ENCODE results near the gene HOXD11.
A peak's percentile ranks its signal among the peaks of the same experiment; 100 is the strongest.

HOXD11 gene

DNA sequence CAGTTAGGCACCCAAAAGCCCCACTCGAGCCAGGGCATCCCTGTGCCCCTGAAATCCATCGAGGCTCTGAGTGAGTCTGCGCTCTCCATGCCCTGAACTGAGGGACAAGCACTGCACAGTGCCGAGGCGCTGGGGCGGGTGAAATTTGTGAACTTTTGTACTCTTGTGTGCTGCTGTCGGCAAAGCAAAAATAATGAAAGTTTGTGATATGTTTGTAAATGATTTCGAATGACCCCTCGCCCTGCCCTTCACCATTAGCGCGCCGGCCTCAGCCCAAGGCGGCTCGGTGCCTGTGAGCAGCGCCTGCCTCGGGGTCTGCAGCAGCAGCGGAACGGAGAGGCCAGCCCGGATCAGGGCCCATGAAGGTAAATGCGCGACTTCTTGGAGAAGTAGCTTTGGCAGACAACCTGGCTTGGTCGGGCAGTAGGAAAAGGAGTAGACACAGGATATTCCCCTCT is 42.4 kb downstream of the HOXD11 start:
- DNase-seq (ENCODE audit: low spot score), result no peak

DNA sequence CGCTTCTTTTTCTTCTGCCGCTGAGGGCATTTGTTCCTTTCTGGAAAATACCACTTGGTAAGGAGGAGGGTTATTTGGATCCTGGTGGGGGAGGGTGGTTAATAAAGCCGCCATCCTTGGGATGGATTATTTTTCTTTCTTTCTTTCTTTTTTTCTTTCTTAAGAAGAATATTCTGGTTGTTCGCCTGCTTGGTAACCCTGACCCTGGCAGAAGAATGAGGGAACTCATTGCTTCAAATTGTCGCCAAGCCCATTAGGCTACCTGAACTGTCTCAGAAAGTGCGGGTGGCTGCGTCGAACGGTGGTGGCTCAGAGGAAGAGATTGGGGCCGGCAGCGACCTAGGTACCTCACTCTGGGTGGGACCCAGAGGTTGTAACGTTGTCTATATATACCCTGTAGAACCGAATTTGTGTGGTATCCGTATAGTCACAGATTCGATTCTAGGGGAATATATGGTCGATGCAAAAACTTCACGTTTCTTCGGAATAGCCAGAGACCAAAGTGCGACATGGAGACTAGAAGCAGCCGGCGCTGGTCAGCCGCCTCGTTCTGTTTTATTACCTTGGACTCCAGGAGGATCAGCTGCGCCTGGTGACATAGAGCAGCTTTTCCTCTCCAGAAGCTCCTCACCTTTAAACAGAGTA is 43.0 kb downstream of the HOXD11 start:
- no peak for DNase-seq (ENCODE audit: low spot score)

DNA sequence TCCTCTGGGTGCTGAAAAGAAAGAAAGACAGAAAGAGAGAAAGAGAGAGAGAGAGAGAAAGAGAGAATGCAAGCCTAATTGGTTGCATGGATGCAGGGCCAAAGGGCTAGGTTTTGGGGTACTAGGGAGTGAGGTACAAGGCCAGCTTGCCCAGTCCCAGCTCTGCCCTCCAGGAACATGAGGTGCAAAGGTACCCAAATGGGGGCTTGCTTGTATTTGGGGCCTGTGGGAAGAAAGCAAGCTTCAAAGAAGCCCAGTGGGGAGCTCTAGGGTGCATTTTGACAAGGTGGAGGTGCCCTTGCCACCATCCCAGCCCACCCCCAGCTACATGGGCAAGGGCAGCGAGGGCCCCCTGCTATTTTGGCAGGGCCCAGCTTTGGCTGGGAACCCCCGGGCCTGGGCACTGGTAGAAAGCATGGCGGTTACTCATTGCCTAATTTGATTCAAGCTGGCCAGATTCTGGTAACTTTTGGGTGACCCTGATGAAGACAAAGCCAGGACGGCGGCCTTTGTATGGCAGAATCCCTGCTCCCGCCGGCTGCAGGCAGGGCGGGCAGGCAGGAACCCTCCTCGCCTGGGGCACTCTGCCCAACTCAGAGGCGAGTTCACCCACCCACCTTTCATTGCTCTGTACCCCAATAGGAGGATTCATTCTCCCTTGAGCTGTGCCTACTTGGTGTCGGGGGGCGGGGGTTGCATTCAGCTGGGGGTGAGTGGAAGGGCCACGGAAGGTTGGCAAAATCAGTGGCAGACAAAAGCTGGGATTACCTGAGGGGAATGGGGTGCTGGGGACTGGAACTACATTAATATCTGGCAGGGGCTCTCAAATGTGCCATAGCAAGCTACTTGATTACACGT is 43.7 kb downstream of the HOXD11 start:
- DNase-seq (ENCODE audit: low spot score), result no peak

DNA sequence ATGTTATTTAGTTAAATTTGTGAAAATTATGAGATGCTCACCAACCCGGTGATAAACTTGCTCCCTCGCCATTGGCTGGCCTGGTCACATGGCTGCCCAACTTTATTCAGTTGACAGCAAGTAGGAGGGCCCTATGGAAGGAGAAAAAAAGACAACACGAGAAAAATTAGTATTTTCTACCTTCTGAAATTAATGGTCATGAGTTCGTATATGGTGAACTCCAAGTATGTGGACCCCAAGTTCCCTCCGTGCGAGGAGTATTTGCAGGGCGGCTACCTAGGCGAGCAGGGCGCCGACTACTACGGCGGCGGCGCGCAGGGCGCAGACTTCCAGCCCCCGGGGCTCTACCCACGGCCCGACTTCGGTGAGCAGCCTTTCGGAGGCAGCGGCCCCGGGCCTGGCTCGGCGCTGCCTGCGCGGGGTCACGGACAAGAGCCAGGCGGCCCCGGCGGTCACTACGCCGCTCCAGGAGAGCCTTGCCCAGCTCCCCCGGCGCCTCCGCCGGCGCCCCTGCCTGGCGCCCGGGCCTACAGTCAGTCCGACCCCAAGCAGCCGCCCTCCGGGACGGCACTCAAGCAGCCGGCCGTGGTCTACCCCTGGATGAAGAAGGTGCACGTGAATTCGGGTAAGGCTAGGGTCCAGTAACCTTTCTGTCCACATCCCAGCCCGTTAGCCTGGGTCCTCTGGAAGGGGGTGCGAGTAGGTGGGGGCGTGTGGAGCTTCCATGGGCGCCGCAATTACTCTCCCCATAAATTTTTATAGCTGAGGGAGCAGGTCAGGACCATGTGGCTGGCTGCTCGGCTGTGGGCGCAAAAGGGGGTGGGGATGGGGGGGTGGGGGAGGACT is 44.6 kb downstream of the HOXD11 start, which contains the start of gene HOXD4:
Gene HOXD4 (plus strand): TSS at position 109 of the 846 bp plus-strand sequence. CDS start 84 bp downstream, at position 193.
- DNase-seq (ENCODE audit: low spot score), result peak; percentile 54

- no peak for DNase-seq (ENCODE audit: low spot score)
Measured at GRCh38 chr2:176152350-176153181, 45.5 kb downstream of the HOXD11 start.

DNA sequence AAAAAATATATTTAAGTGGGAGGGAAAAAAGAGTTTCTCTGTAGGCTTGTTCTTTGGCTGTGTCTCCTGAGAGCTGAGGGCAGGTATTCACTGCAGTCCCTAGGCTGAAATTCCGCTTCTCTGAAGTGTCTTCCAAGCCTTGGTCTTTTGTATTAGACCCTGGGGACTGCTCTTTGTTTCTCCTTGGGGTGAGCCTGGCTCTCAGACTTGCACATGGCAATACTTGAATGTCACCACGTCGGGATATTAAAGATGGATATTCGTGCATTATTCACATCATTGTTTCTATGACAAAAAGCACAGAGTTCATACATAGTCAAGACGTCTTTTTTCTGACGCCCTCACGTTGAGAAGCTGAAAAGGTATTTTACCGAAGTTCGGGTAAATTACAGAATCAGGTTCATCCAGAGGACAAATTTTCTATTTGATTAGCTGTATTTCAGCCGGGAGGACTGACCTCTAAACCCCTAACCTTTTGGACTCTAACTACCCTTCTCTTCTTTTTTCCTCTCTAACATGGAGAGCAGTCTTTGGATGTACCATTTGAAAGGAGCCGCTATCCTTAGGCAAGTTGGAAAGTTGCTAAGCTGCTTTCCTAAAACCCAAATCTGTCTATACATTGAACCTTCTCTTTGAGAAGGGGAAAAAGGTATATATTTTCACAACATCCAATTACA is 47.6 kb downstream of the HOXD11 start:
- DNase-seq (ENCODE audit: low spot score), result no peak

- DNase-seq (ENCODE audit: low spot score), result no peak
Measured at GRCh38 chr2:176155356-176156044, 48.4 kb downstream of the HOXD11 start.

DNA sequence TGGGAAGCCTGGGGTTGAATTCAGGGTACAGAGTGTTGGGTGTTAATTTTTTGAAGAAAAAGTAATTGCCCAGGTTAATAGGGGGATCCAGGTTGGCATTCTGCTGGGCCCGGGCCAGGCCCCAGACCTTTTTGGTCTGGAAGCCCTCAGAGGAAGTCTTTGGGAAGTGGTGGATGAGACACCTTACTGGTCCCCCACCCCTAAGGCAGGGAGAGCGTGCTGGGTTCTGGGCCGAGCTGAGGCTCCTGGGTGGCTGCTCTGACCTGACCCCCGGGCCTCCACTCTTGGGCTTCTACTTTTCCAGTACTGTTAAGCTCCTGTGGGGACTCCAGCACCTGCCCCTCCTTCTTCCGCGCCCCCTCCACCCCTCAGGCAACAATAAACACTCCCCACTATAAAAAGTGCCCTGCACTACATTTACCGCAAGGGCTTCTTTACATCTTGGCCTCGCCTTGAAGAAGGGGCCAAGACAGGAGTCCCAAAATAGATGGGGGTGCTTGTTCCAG is 49.3 kb downstream of the HOXD11 start:
- no peak for DNase-seq (ENCODE audit: low spot score)

GRCh38 chr2:176156807-176157498 is 49.9 kb downstream of the HOXD11 start, which contains the start of gene HOXD3:
Gene HOXD3 (plus strand): TSS chr2:176157307. CDS start chr2:176169115, 11,808 bp downstream.
- no peak for DNase-seq (ENCODE audit: low spot score)

GRCh38 chr2:176157499-176158185 is 50.6 kb downstream of the HOXD11 start:
- no peak for DNase-seq (ENCODE audit: low spot score)

DNA sequence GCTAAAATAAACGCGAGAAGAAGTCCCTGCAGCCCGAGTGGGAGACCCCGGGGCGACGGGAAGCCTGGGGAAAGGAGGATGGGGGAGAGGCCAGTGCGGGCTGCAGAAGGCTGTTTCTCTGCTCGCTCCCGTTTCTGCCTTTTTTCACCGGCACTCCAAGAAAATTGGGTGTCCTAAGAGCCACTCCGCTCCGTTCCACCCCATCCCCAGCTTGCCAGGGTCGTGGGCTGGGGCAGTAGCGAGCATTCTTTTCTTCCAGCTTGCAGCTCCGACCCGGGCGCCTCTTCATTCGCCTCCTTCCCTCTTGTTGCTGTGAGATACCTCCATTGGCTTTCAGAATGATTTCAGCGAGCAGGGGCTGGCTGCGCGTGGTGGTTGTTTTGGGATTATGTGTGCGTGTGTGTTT is 51.1 kb downstream of the HOXD11 start:
- DNase-seq (ENCODE audit: low spot score), result no peak

- DNase-seq (ENCODE audit: low spot score), result no peak
Measured at GRCh38 chr2:176158855-176159662, 52.0 kb downstream of the HOXD11 start.

Data from pons (tissue), 1 donor.